BE2C (cell line): ENCODE results near the gene CCDC122.

Experiments used
- DNase-seq: peaks from one replicate; pipeline ENCODE4 v3.0.0-alpha.2; 2020
- H3K27me3 ChIP-seq: fragments of 250-450 bp; sonication (Bioruptor Pico); 2 replicates; pipeline ENCODE4 v1.5.1; 2020; ENCODE audit warnings: mild to moderate bottlenecking
- H3K36me3 ChIP-seq: fragments of 250-450 bp; sonication (Bioruptor Pico); 2 replicates; pipeline ENCODE4 v1.5.1; 2020; ENCODE audit warnings: mild to moderate bottlenecking
- H3K4me1 ChIP-seq: fragments of 250-450 bp; sonication (Bioruptor Pico); 2 replicates; pipeline ENCODE4 v1.5.1; 2020
- H3K4me3 ChIP-seq: 2 replicates; pipeline ENCODE4 v1.5.1; 2011; ENCODE audit warnings: low read depth, low read length
- H3K9me3 ChIP-seq: fragments of 250-450 bp; sonication (Bioruptor Pico); 2 replicates; pipeline ENCODE4 v1.5.1; 2020
- TF ChIP-seq, protein P1 (sequence below): IDR thresholded peaks from 2 replicates; pipeline ENCODE4 v1.5.1; 2012; ENCODE audit warnings: mild to moderate bottlenecking, low read depth, low read length

Gene CCDC122

DNA sequence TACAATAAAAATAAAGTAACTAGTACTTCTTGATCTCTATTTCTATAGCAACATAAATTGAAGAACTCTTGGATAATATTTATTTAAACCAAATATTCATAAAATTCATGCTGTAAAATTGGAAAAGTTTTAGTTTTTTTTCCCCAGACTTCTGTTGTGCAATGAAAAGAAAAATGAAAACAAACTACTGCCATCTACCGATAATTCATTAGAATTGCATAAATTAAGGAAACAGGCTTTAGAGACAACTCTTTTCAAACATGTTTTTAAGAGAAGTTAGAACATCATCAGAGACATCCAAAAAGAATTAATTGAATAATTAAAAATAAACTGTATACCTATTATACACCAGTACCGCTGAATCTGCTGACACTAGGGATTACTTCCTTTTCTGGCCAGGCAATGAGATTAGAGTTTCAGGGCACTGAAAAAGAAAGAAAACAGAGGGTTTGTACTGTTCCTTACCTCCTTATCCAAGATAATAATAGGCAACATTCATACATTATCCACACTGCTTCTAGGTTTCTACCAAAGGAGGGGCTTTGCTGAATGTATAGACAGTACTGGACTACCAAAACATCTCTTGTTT, 4.9 kb downstream of the CCDC122 start:
- H3K27me3 ChIP-seq: no peaks in the 10 kb centered on the region
- no peak for DNase-seq
- H3K4me1 ChIP-seq: no peaks in the 10 kb centered on the region
- H3K36me3 ChIP-seq: no peaks in the 10 kb centered on the region
- no peaks in the 10 kb centered on the region for H3K9me3 ChIP-seq
- TF ChIP-seq, protein P1, sequence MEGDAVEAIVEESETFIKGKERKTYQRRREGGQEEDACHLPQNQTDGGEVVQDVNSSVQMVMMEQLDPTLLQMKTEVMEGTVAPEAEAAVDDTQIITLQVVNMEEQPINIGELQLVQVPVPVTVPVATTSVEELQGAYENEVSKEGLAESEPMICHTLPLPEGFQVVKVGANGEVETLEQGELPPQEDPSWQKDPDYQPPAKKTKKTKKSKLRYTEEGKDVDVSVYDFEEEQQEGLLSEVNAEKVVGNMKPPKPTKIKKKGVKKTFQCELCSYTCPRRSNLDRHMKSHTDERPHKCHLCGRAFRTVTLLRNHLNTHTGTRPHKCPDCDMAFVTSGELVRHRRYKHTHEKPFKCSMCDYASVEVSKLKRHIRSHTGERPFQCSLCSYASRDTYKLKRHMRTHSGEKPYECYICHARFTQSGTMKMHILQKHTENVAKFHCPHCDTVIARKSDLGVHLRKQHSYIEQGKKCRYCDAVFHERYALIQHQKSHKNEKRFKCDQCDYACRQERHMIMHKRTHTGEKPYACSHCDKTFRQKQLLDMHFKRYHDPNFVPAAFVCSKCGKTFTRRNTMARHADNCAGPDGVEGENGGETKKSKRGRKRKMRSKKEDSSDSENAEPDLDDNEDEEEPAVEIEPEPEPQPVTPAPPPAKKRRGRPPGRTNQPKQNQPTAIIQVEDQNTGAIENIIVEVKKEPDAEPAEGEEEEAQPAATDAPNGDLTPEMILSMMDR: peak; percentile 38; the same call in 1 of the 2 replicates
- H3K4me3 ChIP-seq: no peak overlapping the region

DNA sequence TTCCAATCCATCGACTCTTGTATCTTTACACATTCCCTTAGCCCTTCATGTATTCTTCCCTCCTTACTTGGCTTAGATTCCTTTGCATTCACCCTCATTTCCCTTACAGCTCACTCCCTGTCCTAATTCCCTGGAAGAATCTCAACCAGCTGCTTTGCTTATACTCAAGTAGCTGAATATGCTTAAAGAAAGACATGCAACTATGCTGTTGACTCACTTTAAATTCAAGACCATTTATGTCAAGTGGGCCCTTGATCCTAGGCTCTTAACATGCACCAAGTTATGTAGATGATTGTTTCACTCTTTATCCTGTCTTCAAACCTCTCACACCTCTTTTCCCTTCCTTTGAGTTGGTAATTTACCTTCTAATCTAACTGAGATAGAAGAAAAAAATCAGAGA, 7.4 kb downstream of the CCDC122 start:
- TF ChIP-seq, protein P1: no peak

DNA sequence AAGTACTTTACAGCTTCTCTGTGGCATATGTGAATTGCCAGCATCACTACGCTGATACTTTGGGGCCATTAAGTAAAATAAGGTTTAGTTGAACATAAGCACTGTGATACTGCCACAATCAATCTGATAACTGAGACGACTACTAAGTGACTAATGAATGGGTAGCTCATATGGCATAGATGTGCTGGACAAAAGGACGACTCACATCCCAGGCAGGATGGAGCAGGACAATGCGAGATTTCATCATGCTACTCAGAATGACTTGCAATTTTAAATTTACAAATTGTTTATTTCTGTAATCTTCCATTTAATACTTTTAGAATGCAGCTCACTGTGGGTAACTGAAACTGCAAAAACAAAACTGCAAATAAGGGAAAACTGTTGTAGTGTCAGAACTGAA, 13.6 kb downstream of the CCDC122 start:
- no peak overlapping the region for H3K4me3 ChIP-seq
- H3K27me3 ChIP-seq: no peaks in the 10 kb centered on the region
- H3K4me1 ChIP-seq: no peaks in the 10 kb centered on the region
- H3K9me3 ChIP-seq: no peaks in the 10 kb centered on the region
- DNase-seq: no peak
- TF ChIP-seq, protein P1: no peak
- no peaks in the 10 kb centered on the region for H3K36me3 ChIP-seq

More for the DNA sequence above, 7.4 kb downstream of the CCDC122 start:
- Histone ChIP-seq H3K27me3 (no peaks in the 10 kb centered on the region), H3K4me3 (no peak overlapping the region), H3K36me3 (no peaks in the 10 kb centered on the region), H3K9me3 (no peaks in the 10 kb centered on the region), H3K4me1 (no peaks in the 10 kb centered on the region)
- no peak for DNase-seq

DNA sequence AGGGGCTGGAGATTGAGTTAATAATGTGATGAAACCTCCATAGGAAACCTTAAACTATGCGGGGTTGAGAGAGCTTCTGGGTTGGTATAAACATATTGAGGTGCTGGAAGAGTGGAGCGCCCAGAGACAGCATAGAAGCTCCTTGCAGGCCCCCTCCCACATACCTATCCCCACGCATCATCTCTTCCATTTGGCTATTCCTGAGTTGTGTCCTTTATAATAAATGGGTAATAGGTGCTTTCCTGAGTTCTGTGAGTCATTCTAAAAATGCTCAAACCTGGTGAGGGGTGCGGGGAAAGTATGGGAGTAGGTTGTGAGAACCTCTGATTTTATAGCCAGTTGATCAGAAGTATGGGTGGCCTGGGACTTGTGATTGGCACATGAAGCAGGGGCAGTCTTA, 14.6 kb downstream of the CCDC122 start:
- no peak for DNase-seq
- H3K36me3 ChIP-seq: no peaks in the 10 kb centered on the region
- no peaks in the 10 kb centered on the region for H3K9me3 ChIP-seq
- TF ChIP-seq, protein P1: no peak
- H3K27me3 ChIP-seq: no peaks in the 10 kb centered on the region
- no peaks in the 10 kb centered on the region for H3K4me1 ChIP-seq
- no peak overlapping the region for H3K4me3 ChIP-seq

DNA sequence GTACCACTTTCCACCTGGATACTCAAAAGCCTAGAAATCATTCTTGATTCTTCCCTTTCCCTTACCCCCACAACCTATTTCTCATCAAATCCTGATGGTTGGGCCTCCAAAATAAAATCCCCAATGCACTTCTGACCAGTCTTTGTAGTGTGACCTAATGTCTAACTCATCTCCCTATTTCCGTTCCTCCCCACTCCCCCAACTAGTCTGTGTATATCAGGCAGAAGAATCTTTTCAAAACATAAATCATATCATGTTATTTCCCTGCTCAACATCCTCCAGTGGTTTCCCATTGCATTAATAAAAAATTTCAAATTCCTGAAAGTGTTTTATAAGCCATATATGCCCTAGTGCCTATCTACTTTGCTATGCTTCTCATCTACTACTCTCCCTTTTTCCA, 17.7 kb downstream of the CCDC122 start:
- H3K9me3 ChIP-seq: no peaks in the 10 kb centered on the region
- no peak overlapping the region for H3K4me3 ChIP-seq
- no peaks in the 10 kb centered on the region for H3K27me3 ChIP-seq
- TF ChIP-seq, protein P1: no peak
- no peaks in the 10 kb centered on the region for H3K4me1 ChIP-seq
- no peak for DNase-seq
- H3K36me3 ChIP-seq: no peaks in the 10 kb centered on the region

DNA sequence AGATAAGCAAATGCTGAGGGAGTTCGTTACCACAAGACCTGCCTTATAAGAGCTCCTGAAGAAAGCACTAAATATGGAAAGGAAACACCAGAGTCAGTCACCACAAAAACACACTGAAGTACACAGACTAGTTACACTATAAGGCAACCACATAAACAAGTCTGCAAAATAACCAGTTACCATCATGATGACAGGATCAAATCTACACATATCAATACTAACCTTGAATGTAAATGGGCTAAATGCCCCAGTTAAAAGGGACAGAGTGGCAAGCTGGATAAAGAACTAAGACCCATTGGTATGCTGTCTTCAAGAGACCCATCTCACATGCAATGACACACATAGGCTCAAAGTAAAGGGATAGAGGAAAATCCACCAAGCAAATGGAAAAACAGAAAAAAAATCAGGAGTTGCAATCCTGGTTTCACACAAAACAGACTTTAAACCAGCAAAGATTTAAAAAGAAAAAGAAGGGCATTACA, 26.6 kb downstream of the CCDC122 start:
- no peaks in the 10 kb centered on the region for H3K27me3 ChIP-seq
- H3K4me3 ChIP-seq: no peak overlapping the region
- no peak for DNase-seq
- TF ChIP-seq, protein P1: no peak
- no peaks in the 10 kb centered on the region for H3K36me3 ChIP-seq
- no peaks in the 10 kb centered on the region; the same call in none of the 2 replicates for H3K9me3 ChIP-seq
- H3K4me1 ChIP-seq: no peaks in the 10 kb centered on the region
